ENCODE results near the gene EEF1AKMT2.

DNA sequence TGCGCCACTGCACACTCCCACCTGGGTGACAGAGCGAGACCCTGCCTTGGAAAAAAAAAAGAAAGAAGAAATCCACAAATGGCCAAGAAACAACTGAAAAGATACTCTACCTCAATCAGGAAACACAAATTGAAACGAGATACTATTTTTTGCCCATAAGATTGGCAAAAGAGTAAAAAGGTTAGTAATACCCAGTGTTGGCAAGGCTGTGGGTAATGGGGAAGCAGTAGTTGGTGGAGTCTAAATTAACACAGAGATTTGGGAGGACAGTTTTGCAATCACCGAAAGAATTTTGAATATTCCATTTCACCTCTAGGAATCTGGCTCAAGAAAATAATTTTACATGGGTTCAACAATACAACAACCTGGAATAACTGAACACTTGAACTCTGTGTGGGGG is 29.8 kb upstream of the EEF1AKMT2 start:
- TF ChIP-seq EP300 (IDR thresholded peaks at IDR 0.05) (no peak), POLR2AphosphoS5 (IDR thresholded peaks at IDR 0.05) (no peak)
- TF ChIP-seq, protein P1, sequence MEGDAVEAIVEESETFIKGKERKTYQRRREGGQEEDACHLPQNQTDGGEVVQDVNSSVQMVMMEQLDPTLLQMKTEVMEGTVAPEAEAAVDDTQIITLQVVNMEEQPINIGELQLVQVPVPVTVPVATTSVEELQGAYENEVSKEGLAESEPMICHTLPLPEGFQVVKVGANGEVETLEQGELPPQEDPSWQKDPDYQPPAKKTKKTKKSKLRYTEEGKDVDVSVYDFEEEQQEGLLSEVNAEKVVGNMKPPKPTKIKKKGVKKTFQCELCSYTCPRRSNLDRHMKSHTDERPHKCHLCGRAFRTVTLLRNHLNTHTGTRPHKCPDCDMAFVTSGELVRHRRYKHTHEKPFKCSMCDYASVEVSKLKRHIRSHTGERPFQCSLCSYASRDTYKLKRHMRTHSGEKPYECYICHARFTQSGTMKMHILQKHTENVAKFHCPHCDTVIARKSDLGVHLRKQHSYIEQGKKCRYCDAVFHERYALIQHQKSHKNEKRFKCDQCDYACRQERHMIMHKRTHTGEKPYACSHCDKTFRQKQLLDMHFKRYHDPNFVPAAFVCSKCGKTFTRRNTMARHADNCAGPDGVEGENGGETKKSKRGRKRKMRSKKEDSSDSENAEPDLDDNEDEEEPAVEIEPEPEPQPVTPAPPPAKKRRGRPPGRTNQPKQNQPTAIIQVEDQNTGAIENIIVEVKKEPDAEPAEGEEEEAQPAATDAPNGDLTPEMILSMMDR (IDR thresholded peaks at IDR 0.05) = no peak
